Mononuclear cell (primary cell): ENCODE data around the gene SEMA3D. TPM values are rescaled to one million over a fixed set of nuclear protein-coding genes. Genes with fewer than 3 reads are reported as not detected.

Experiments
- H3K27me3 ChIP-seq: 2 replicates; pipeline ENCODE4 v1.6.0; 2011; ENCODE audit warnings: low read length, control low read depth; ENCODE audit not compliant: insufficient read depth
- H3K4me1 ChIP-seq: 2 replicates; pipeline ENCODE4 v1.5.1; 2011; ENCODE audit warnings: mild to moderate bottlenecking, low read length, control low read depth; ENCODE audit not compliant: insufficient read depth
- H3K4me3 ChIP-seq: 2 replicates; pipeline ENCODE4 v1.5.1; 2011; ENCODE audit warnings: mild to moderate bottlenecking, low read length, moderate library complexity
- H3K9me3 ChIP-seq: 2 replicates; pipeline ENCODE4 v1.5.1; 2011; ENCODE audit warnings: low read depth, mild to moderate bottlenecking, control low read depth, low read length
- total RNA-seq: library from RNA; depleted of rRNA; stranded (reverse); fragments of >200 nt; gene quantifications from one replicate; pipeline ENCODE4 v1.2.3, GENCODE V29; 2012

Gene SEMA3D
- total RNA-seq, 1 donor = 0.21 TPM

- no peak overlapping the region for H3K4me3 ChIP-seq
- H3K27me3 ChIP-seq = no peaks in the 10 kb centered on the region
- H3K4me1 ChIP-seq = no peaks in the 10 kb centered on the region
- no peaks in the 10 kb centered on the region for H3K9me3 ChIP-seq
These were observed 163.7 kb downstream of the SEMA3D start for GRCh38 chr7:85023066-85023712.

GRCh38 chr7:85022064-85022697, 164.7 kb downstream of the SEMA3D start:
- Histone ChIP-seq H3K4me3 (no peak overlapping the region), H3K9me3 (no peaks in the 10 kb centered on the region), H3K4me1 (no peaks in the 10 kb centered on the region), H3K27me3 (no peaks in the 10 kb centered on the region)

GRCh38 chr7:85021101-85021704, 165.7 kb downstream of the SEMA3D start:
- H3K9me3 ChIP-seq = no peaks in the 10 kb centered on the region
- no peaks in the 10 kb centered on the region for H3K27me3 ChIP-seq
- H3K4me3 ChIP-seq = no peak overlapping the region

GRCh38 chr7:85019778-85020177, 167.1 kb downstream of the SEMA3D start:
- H3K4me1 ChIP-seq = no peaks in the 10 kb centered on the region
- no peak overlapping the region for H3K4me3 ChIP-seq
- no peaks in the 10 kb centered on the region for H3K27me3 ChIP-seq
- no peaks in the 10 kb centered on the region for H3K9me3 ChIP-seq

More at GRCh38 chr7:85021101-85021704, 165.7 kb downstream of the SEMA3D start:
- no peaks in the 10 kb centered on the region for H3K4me1 ChIP-seq

- no peaks in the 10 kb centered on the region for H3K4me1 ChIP-seq
- H3K27me3 ChIP-seq = no peaks in the 10 kb centered on the region
- no peak overlapping the region for H3K4me3 ChIP-seq
- H3K9me3 ChIP-seq = no peaks in the 10 kb centered on the region
These were observed 167.7 kb downstream of the SEMA3D start for GRCh38 chr7:85019176-85019575.

- no peak overlapping the region for H3K4me3 ChIP-seq
- no peaks in the 10 kb centered on the region for H3K9me3 ChIP-seq
- H3K4me1 ChIP-seq = no peaks in the 10 kb centered on the region
- H3K27me3 ChIP-seq = no peaks in the 10 kb centered on the region
These were observed 168.4 kb downstream of the SEMA3D start for GRCh38 chr7:85018498-85018897.

- Histone ChIP-seq H3K9me3 (no peaks in the 10 kb centered on the region), H3K4me3 (no peak overlapping the region), H3K27me3 (no peaks in the 10 kb centered on the region), H3K4me1 (no peaks in the 10 kb centered on the region)
These were observed 170.6 kb downstream of the SEMA3D start for GRCh38 chr7:85016286-85016685.

- Histone ChIP-seq H3K27me3 (no peaks in the 10 kb centered on the region), H3K9me3 (no peaks in the 10 kb centered on the region), H3K4me3 (no peak overlapping the region), H3K4me1 (no peaks in the 10 kb centered on the region)
These were observed 171.8 kb downstream of the SEMA3D start for GRCh38 chr7:85014936-85015660.

GRCh38 chr7:85011127-85011526, 175.7 kb downstream of the SEMA3D start:
- Histone ChIP-seq H3K4me3 (no peak overlapping the region), H3K9me3 (no peaks in the 10 kb centered on the region), H3K27me3 (no peaks in the 10 kb centered on the region), H3K4me1 (no peaks in the 10 kb centered on the region)

GRCh38 chr7:85010306-85010705, 176.6 kb downstream of the SEMA3D start:
- Histone ChIP-seq H3K4me3 (no peak overlapping the region), H3K9me3 (no peaks in the 10 kb centered on the region), H3K27me3 (no peaks in the 10 kb centered on the region), H3K4me1 (no peaks in the 10 kb centered on the region)

GRCh38 chr7:85006754-85007153, 180.1 kb downstream of the SEMA3D start:
- Histone ChIP-seq H3K4me3 (no peak overlapping the region), H3K9me3 (no peaks in the 10 kb centered on the region), H3K27me3 (no peaks in the 10 kb centered on the region), H3K4me1 (no peaks in the 10 kb centered on the region)

- Histone ChIP-seq H3K4me3 (no peak overlapping the region), H3K9me3 (no peaks in the 10 kb centered on the region), H3K4me1 (no peaks in the 10 kb centered on the region), H3K27me3 (no peaks in the 10 kb centered on the region)
These were observed 182.5 kb downstream of the SEMA3D start for GRCh38 chr7:85004402-85004801.

GRCh38 chr7:85001495-85002345, 185.1 kb downstream of the SEMA3D start:
- no peak overlapping the region for H3K4me3 ChIP-seq
- H3K27me3 ChIP-seq = no peaks in the 10 kb centered on the region
- no peaks in the 10 kb centered on the region for H3K9me3 ChIP-seq
- H3K4me1 ChIP-seq = no peaks in the 10 kb centered on the region

GRCh38 chr7:85000735-85001350, 186.0 kb downstream of the SEMA3D start:
- Histone ChIP-seq H3K4me1 (no peaks in the 10 kb centered on the region), H3K4me3 (no peak overlapping the region), H3K9me3 (no peaks in the 10 kb centered on the region), H3K27me3 (no peaks in the 10 kb centered on the region)
